ENCODE data around the gene ARHGAP24.
"Not testable (repeated sequence)": the region's sequence is repeated elsewhere in the genome, so short reads cannot be mapped to it uniquely, and the experiment has no call there.

The ARHGAP24 gene

DNA sequence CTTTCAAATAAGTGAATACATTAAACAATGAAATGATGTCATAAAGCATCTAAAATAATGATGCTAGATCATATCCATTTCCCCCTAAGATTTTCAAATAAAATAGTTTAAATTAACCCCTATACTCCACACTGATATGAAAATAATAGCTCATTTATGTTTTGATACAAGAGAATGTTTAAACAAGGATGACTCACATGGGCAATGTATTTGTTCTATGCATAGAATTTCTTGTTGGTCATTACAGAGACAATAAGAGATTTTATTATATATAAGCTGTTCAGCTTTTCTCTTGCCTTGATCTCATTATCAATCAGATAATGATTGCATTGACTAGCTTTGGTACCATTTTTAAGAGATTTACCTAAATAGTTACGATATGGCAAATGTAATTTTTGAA is 411.7 kb downstream of the ARHGAP24 start:
- H3K4me3 ChIP-seq (ENCODE audit: severe bottlenecking) = no peak overlapping the region
- H3K27me3 ChIP-seq (ENCODE audit: insufficient read depth, poor library complexity, severe bottlenecking) = no peaks in the 10 kb centered on the region
- ATAC-seq (ENCODE audit: low read depth) (no peak), DNase-seq (ENCODE audit: low spot score) (no peak)
- H3K27ac ChIP-seq (ENCODE audit: poor library complexity, severe bottlenecking) = no peak overlapping the region
- H3K36me3 ChIP-seq (ENCODE audit: low read depth) = no peaks in the 10 kb centered on the region
- no peaks in the 10 kb centered on the region for H3K9me3 ChIP-seq (ENCODE audit: severe bottlenecking)
- no peaks in the 10 kb centered on the region for H3K4me1 ChIP-seq (ENCODE audit: insufficient read depth, poor library complexity, severe bottlenecking)
- no peak for TF ChIP-seq CTCF (IDR thresholded peaks at IDR 0.05; ENCODE audit: poor library complexity, severe bottlenecking)

- no peaks in the 10 kb centered on the region for H3K9me3 ChIP-seq (ENCODE audit: severe bottlenecking)
- ATAC-seq (ENCODE audit: low read depth) = no peak
- no peak overlapping the region for H3K27ac ChIP-seq (ENCODE audit: poor library complexity, severe bottlenecking)
- DNase-seq (ENCODE audit: low spot score) = no peak
- no peaks in the 10 kb centered on the region for H3K4me1 ChIP-seq (ENCODE audit: insufficient read depth, poor library complexity, severe bottlenecking)
- no peaks in the 10 kb centered on the region for H3K27me3 ChIP-seq (ENCODE audit: insufficient read depth, poor library complexity, severe bottlenecking)
- H3K36me3 ChIP-seq (ENCODE audit: low read depth) = no peaks in the 10 kb centered on the region
- TF ChIP-seq CTCF (IDR thresholded peaks at IDR 0.05; ENCODE audit: poor library complexity, severe bottlenecking) = no peak
- no peak overlapping the region for H3K4me3 ChIP-seq (ENCODE audit: severe bottlenecking)
Observed at GRCh38 chr4:85889314-85889713, 414.4 kb downstream of the ARHGAP24 start.

DNA sequence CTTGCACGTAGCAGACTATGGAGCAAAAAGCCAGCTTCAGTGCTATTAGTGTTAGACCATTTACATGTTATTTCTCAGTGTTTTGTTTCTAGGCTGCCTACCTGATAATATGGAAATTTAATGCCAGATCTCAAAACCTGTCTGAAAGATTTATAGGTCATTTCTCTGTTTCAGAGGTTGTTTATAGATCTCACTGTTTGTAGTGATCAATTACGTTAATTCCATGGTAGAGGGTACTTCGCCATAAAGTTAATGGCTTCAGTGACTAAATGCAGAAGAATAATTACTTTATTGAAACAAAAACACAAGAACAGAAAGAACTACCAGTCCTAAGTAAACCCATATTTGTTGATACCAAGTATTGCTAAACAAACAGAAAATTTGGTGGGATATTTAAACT is 420.8 kb downstream of the ARHGAP24 start:
- no peaks in the 10 kb centered on the region for H3K36me3 ChIP-seq (ENCODE audit: low read depth)
- no peak overlapping the region for H3K4me3 ChIP-seq (ENCODE audit: severe bottlenecking)
- no peak for TF ChIP-seq CTCF (IDR thresholded peaks at IDR 0.05; ENCODE audit: poor library complexity, severe bottlenecking)
- no peaks in the 10 kb centered on the region for H3K27me3 ChIP-seq (ENCODE audit: insufficient read depth, poor library complexity, severe bottlenecking)
- no peak overlapping the region for H3K27ac ChIP-seq (ENCODE audit: poor library complexity, severe bottlenecking)
- H3K9me3 ChIP-seq (ENCODE audit: severe bottlenecking) = no peaks in the 10 kb centered on the region
- no peaks in the 10 kb centered on the region for H3K4me1 ChIP-seq (ENCODE audit: insufficient read depth, poor library complexity, severe bottlenecking)
- ATAC-seq (ENCODE audit: low read depth) (no peak), DNase-seq (ENCODE audit: low spot score) (no peak)

GRCh38 chr4:85898231-85898630 is 423.3 kb downstream of the ARHGAP24 start:
- H3K27ac ChIP-seq (ENCODE audit: poor library complexity, severe bottlenecking) = no peak overlapping the region
- H3K36me3 ChIP-seq (ENCODE audit: low read depth) = no peaks in the 10 kb centered on the region
- ATAC-seq (ENCODE audit: low read depth) (no peak), DNase-seq (ENCODE audit: low spot score) (no peak)
- H3K4me3 ChIP-seq (ENCODE audit: severe bottlenecking) = no peak overlapping the region
- H3K9me3 ChIP-seq (ENCODE audit: severe bottlenecking) = no peaks in the 10 kb centered on the region
- no peaks in the 10 kb centered on the region for H3K27me3 ChIP-seq (ENCODE audit: insufficient read depth, poor library complexity, severe bottlenecking)
- no peak for TF ChIP-seq CTCF (IDR thresholded peaks at IDR 0.05; ENCODE audit: poor library complexity, severe bottlenecking)
- H3K4me1 ChIP-seq (ENCODE audit: insufficient read depth, poor library complexity, severe bottlenecking) = no peaks in the 10 kb centered on the region

GRCh38 chr4:85901500-85901899 is 426.6 kb downstream of the ARHGAP24 start:
- Histone ChIP-seq H3K27ac (ENCODE audit: poor library complexity, severe bottlenecking) (no peak overlapping the region), H3K4me3 (ENCODE audit: severe bottlenecking) (no peak overlapping the region), H3K27me3 (ENCODE audit: insufficient read depth, poor library complexity, severe bottlenecking) (no peaks in the 10 kb centered on the region), H3K36me3 (ENCODE audit: low read depth) (no peaks in the 10 kb centered on the region), H3K4me1 (ENCODE audit: insufficient read depth, poor library complexity, severe bottlenecking) (no peaks in the 10 kb centered on the region), H3K9me3 (ENCODE audit: severe bottlenecking) (no peaks in the 10 kb centered on the region)
- ATAC-seq (ENCODE audit: low read depth) (no peak), DNase-seq (ENCODE audit: low spot score) (no peak)
- no peak for TF ChIP-seq CTCF (IDR thresholded peaks at IDR 0.05; ENCODE audit: poor library complexity, severe bottlenecking)

- H3K4me3 ChIP-seq (ENCODE audit: severe bottlenecking); ATAC-seq (ENCODE audit: low read depth); H3K27me3 ChIP-seq (ENCODE audit: insufficient read depth, poor library complexity, severe bottlenecking); H3K4me1 ChIP-seq (ENCODE audit: insufficient read depth, poor library complexity, severe bottlenecking); H3K36me3 ChIP-seq (ENCODE audit: low read depth); DNase-seq (ENCODE audit: low spot score); H3K27ac ChIP-seq (ENCODE audit: poor library complexity, severe bottlenecking); H3K9me3 ChIP-seq (ENCODE audit: severe bottlenecking): not testable (repeated sequence)
Observed at GRCh38 chr4:85902647-85903046, 427.7 kb downstream of the ARHGAP24 start.
